Measurements from ENCODE around the gene DXO. TPM values are rescaled to one million over a fixed set of nuclear protein-coding genes. Genes with fewer than 3 reads are reported as not detected.

DXO gene
- total RNA-seq, 2 experiments from 2014 or later: 30.0 to 31.1 TPM

- DNase-seq: peak; percentile 96 to 100 (median 98)
- H3K4me3 ChIP-seq (ENCODE audit: low read length): peak within 1 kb of the TSS; percentile 97
- H3K27ac Mint-ChIP-seq: peak within 1 kb of the TSS; percentile 97
- ATAC-seq (ENCODE audit: poor library complexity): peak; percentile 97
- no peaks in the 10 kb centered on the region for H3K27me3 Mint-ChIP-seq
- peaks cover 81% of the 10 kb centered on the region for H3K36me3 Mint-ChIP-seq (ENCODE audit: low read depth)
- H3K4me1 Mint-ChIP-seq (ENCODE audit: low read depth): peaks cover 38% of the 10 kb centered on the region
- H3K4me3 Mint-ChIP-seq: peak within 1 kb of the TSS; percentile 96
- no peak for TF ChIP-seq CTCF (IDR thresholded peaks at IDR 0.05)
- no peaks in the 10 kb centered on the region for H3K27me3 ChIP-seq (ENCODE audit: control insufficient read depth in 1 of 2, insufficient read depth in 2 of 2, low read length in 2 of 2)
- CTCF ChIA-PET: no interaction called here
- POLR2A ChIA-PET: interaction anchor here (0.9 to 5.4 kb wide), 13 partner anchors 11 to 1893 kb away, joined by 3 to 102 read pairs (median 4); partner anchors contain the start of genes ATF6B, BAG6, DXO and EHMT2
- H3K27ac ChIP-seq (ENCODE audit: low read depth in 1 of 2, low read length in 2 of 2): peak within 1 kb of the TSS; percentile 94 to 96
- H3K9me3 Mint-ChIP-seq: no peaks in the 10 kb centered on the region
- intact Hi-C loops (cut with DNase I, micrococcal nuclease): loop anchor here (1.0 to 10.0 kb wide), 8 partner anchors 12 to 1894 kb away; partner anchors contain the start of genes EHMT2 (in 2 of the 2), AGPAT1 (in 1 of the 2), ATF6B (in 1 of the 2) and DDX39B (in 1 of the 2)
- peaks cover 30% of the 10 kb centered on the region for H3K4me1 ChIP-seq (ENCODE audit: insufficient read depth, low read length)
- H3K36me3 ChIP-seq (ENCODE audit: insufficient read depth, low read length): peaks cover 71% of the 10 kb centered on the region
- H3K9me3 ChIP-seq (ENCODE audit: control insufficient read depth in 1 of 2, insufficient read depth in 1 of 2, low read length in 2 of 2): no peaks in the 10 kb centered on the region
Observed at GRCh38 chr6:31958741-31959739, 12.9 kb downstream of the DXO start, which contains the start of the genes NELFE and SKIC2. Gene NELFE, minus strand, starts transcription at chr6:31958971. Its CDS starts 525 bp downstream, at chr6:31958446. Gene SKIC2, plus strand, starts transcription at chr6:31959175. Its CDS starts 18 bp downstream, at chr6:31959193.

- Mint-ChIP-seq H3K9me3 (no peaks in the 10 kb centered on the region), H3K27ac (peak overlapping the region; percentile 97), H3K4me1 (ENCODE audit: low read depth) (peaks cover 38% of the 10 kb centered on the region), H3K27me3 (no peaks in the 10 kb centered on the region), H3K4me3 (peak overlapping the region; percentile 96), H3K36me3 (ENCODE audit: low read depth) (peaks cover 81% of the 10 kb centered on the region)
- ChIA-PET POLR2A (interaction anchor here (0.9 to 5.4 kb wide), 11 partner anchors 12 to 1892 kb away, joined by 3 to 102 read pairs (median 4); partner anchors contain the start of genes ATF6B, BAG6, DXO and EHMT2), CTCF (no interaction called here)
- Histone ChIP-seq H3K4me1 (ENCODE audit: insufficient read depth, low read length) (peaks cover 30% of the 10 kb centered on the region), H3K27ac (ENCODE audit: low read depth in 1 of 2, low read length in 2 of 2) (peak overlapping the region; percentile 94 to 96), H3K27me3 (ENCODE audit: control insufficient read depth in 1 of 2, insufficient read depth in 2 of 2, low read length in 2 of 2) (no peaks in the 10 kb centered on the region), H3K4me3 (ENCODE audit: low read length) (peak overlapping the region; percentile 97), H3K36me3 (ENCODE audit: insufficient read depth, low read length) (peaks cover 71% of the 10 kb centered on the region), H3K9me3 (ENCODE audit: control insufficient read depth in 1 of 2, insufficient read depth in 1 of 2, low read length in 2 of 2) (no peaks in the 10 kb centered on the region)
- intact Hi-C loops (cut with DNase I, micrococcal nuclease): loop anchor here (2.0 to 10.0 kb wide), 6 partner anchors 61 to 1894 kb away; partner anchors contain the start of genes EHMT2 (in 2 of the 2), AGPAT1 (in 1 of the 2), ATF6B (in 1 of the 2) and DDX39B (in 1 of the 2)
- no peak for ATAC-seq (ENCODE audit: poor library complexity)
- no peak for TF ChIP-seq CTCF (IDR thresholded peaks at IDR 0.05)
- no peak for DNase-seq
Observed at GRCh38 chr6:31958412-31958740, 13.6 kb downstream of the DXO start.

- no peaks in the 10 kb centered on the region for H3K27me3 ChIP-seq (ENCODE audit: control insufficient read depth in 1 of 2, insufficient read depth in 2 of 2, low read length in 2 of 2)
- Mint-ChIP-seq H3K27ac (peak overlapping the region; percentile 97), H3K27me3 (no peaks in the 10 kb centered on the region), H3K4me3 (peak overlapping the region; percentile 96), H3K36me3 (ENCODE audit: low read depth) (peaks cover 80% of the 10 kb centered on the region), H3K4me1 (ENCODE audit: low read depth) (peaks cover 38% of the 10 kb centered on the region), H3K9me3 (no peaks in the 10 kb centered on the region)
- peaks cover 30% of the 10 kb centered on the region for H3K4me1 ChIP-seq (ENCODE audit: insufficient read depth, low read length)
- H3K36me3 ChIP-seq (ENCODE audit: insufficient read depth, low read length): peaks cover 66% of the 10 kb centered on the region
- intact Hi-C loops (cut with DNase I, micrococcal nuclease): loop anchor here (5.0 to 10.0 kb wide), 5 partner anchors 59 to 1892 kb away; partner anchors contain the start of genes AGPAT1 (in 1 of the 2), ATF6B (in 1 of the 2), DDX39B (in 1 of the 2) and EHMT2 (in 1 of the 2)
- POLR2A ChIA-PET: interaction anchor here (3.5 to 5.4 kb wide), 2 partner anchors 14 to 94 kb away, joined by 10 to 102 read pairs; partner anchors contain the start of genes DXO and NEU1
- ATAC-seq (ENCODE audit: poor library complexity): no peak
- H3K27ac ChIP-seq (ENCODE audit: low read depth in 1 of 2, low read length in 2 of 2): no peak overlapping the region
- no peak for DNase-seq
- CTCF ChIA-PET: no interaction called here
- H3K9me3 ChIP-seq (ENCODE audit: control insufficient read depth in 1 of 2, insufficient read depth in 1 of 2, low read length in 2 of 2): no peaks in the 10 kb centered on the region
- no peak for TF ChIP-seq CTCF (IDR thresholded peaks at IDR 0.05)
- no peak overlapping the region for H3K4me3 ChIP-seq (ENCODE audit: low read length)
Observed at GRCh38 chr6:31956796-31957195, 15.1 kb downstream of the DXO start.
